ENCODE results near the gene GSTA1. TPM values are rescaled to one million over a fixed set of nuclear protein-coding genes. Genes with fewer than 3 reads are reported as not detected.
"Not testable (repeated sequence)": the region's sequence is repeated elsewhere in the genome, so short reads cannot be mapped to it uniquely, and the experiment has no call there.

GSTA1 gene
- 1.1 TPM for polyA plus RNA-seq (2013, experiment 1 of 2)
- polyA plus RNA-seq (2013, experiment 2 of 2), result 2.1 TPM

GRCh38 chr6:52803668-52804255 is at the start of gene GSTA1:
Gene GSTA1, minus strand, starts transcription at chr6:52803816. Its CDS starts 4,549 bp downstream, at chr6:52799267.
- H3K27ac ChIP-seq (ENCODE audit: low read depth, low read length, severe bottlenecking); H3K9me3 ChIP-seq (ENCODE audit: control insufficient read depth, low read length); H3K4me3 ChIP-seq (ENCODE audit: extremely low read depth, insufficient read depth, low read length, poor library complexity, severe bottlenecking); H3K4me1 ChIP-seq (ENCODE audit: control insufficient read depth, insufficient read depth, low read length, poor library complexity, severe bottlenecking); H3K36me3 ChIP-seq (ENCODE audit: control insufficient read depth, insufficient read depth, low read length): not testable (repeated sequence)
- 50% methylated on average over 2 of the region's 5 CpGs; no CpG with 5 or more reads in 1 of the 2 experiments for WGBS, 2 experiments (ENCODE audit: insufficient coverage in 2 of 2)

GRCh38 chr6:52849137-52849536 is 45.5 kb upstream of the GSTA1 start:
- Histone ChIP-seq H3K27ac (ENCODE audit: low read depth, low read length, severe bottlenecking) (no peak overlapping the region), H3K4me3 (ENCODE audit: extremely low read depth, insufficient read depth, low read length, poor library complexity, severe bottlenecking) (no peak overlapping the region), H3K36me3 (ENCODE audit: control insufficient read depth, insufficient read depth, low read length) (no peaks in the 10 kb centered on the region), H3K4me1 (ENCODE audit: control insufficient read depth, insufficient read depth, low read length, poor library complexity, severe bottlenecking) (no peaks in the 10 kb centered on the region), H3K9me3 (ENCODE audit: control insufficient read depth, low read length) (peaks cover 4% of the 10 kb centered on the region)
- 90 to 91% methylated on average over 4 of the region's 4 CpGs for WGBS, 2 experiments (ENCODE audit: insufficient coverage in 2 of 2)

DNA sequence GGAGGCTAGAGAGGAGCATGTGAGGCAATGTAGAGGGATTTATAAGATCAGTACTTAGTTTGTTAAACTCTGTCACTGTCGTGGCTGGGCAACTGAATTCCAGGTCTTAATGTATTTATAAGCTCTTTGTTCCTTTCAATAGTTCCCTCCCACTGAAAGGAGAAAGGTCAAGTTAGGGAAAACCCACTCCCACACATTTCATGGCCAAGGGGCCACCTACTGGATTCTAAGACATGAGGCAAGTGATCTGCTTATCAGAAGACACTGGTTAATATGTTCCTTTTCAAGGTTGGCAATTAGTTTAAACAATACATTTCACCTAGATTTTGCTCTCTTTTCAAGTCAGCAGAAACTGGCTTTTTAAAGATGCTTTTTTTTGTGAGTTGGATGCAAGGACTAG is 42.4 kb upstream of the GSTA1 start:
- no CpG with 5 or more reads among the region's 1 CpG for WGBS, 2 experiments (ENCODE audit: insufficient coverage in 2 of 2)
- no peak overlapping the region for H3K27ac ChIP-seq (ENCODE audit: low read depth, low read length, severe bottlenecking)
- H3K4me3 ChIP-seq (ENCODE audit: extremely low read depth, insufficient read depth, low read length, poor library complexity, severe bottlenecking), result no peak overlapping the region
- H3K36me3 ChIP-seq (ENCODE audit: control insufficient read depth, insufficient read depth, low read length), result no peaks in the 10 kb centered on the region
- no peaks in the 10 kb centered on the region for H3K4me1 ChIP-seq (ENCODE audit: control insufficient read depth, insufficient read depth, low read length, poor library complexity, severe bottlenecking)
- peaks cover 4% of the 10 kb centered on the region for H3K9me3 ChIP-seq (ENCODE audit: control insufficient read depth, low read length)

DNA sequence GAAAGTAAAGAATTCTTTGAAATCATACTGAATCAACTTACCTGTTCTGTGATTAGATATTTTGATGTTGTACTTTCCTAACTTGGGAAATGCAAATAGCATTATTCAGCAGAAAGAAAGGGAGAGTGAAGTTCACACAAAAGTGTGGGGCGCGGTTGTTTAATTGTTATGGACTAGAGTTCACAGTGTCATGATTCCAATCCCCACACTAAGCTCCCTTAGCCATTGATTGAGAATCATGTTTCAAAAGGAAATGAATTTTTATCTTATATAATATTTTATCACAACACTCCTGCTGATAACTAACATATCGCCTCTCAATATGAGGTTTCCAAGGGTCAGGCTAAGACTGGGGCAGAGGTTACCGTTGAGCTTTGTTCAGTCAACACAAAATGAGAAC is 40.0 kb upstream of the GSTA1 start:
- Histone ChIP-seq H3K4me1 (ENCODE audit: control insufficient read depth, insufficient read depth, low read length, poor library complexity, severe bottlenecking) (no peaks in the 10 kb centered on the region), H3K36me3 (ENCODE audit: control insufficient read depth, insufficient read depth, low read length) (no peaks in the 10 kb centered on the region), H3K27ac (ENCODE audit: low read depth, low read length, severe bottlenecking) (no peak overlapping the region), H3K9me3 (ENCODE audit: control insufficient read depth, low read length) (peaks cover 7% of the 10 kb centered on the region), H3K4me3 (ENCODE audit: extremely low read depth, insufficient read depth, low read length, poor library complexity, severe bottlenecking) (no peak overlapping the region)
- 100% methylated on average over 2 of the region's 4 CpGs; no CpG with 5 or more reads in 1 of the 2 experiments for WGBS, 2 experiments (ENCODE audit: insufficient coverage in 2 of 2)

- no peaks in the 10 kb centered on the region for H3K36me3 ChIP-seq (ENCODE audit: control insufficient read depth, insufficient read depth, low read length)
- H3K4me3 ChIP-seq (ENCODE audit: extremely low read depth, insufficient read depth, low read length, poor library complexity, severe bottlenecking), result no peak within 1 kb of the TSS
- no peak within 1 kb of the TSS for H3K27ac ChIP-seq (ENCODE audit: low read depth, low read length, severe bottlenecking)
- peaks cover 3% of the 10 kb centered on the region for H3K9me3 ChIP-seq (ENCODE audit: control insufficient read depth, low read length)
- WGBS, 2 experiments (ENCODE audit: insufficient coverage in 2 of 2), result 85 to 86% methylated on average over 4 of the region's 5 CpGs
- no peaks in the 10 kb centered on the region for H3K4me1 ChIP-seq (ENCODE audit: control insufficient read depth, insufficient read depth, low read length, poor library complexity, severe bottlenecking)
Measured at GRCh38 chr6:52840763-52841585, 37.4 kb upstream of the GSTA1 start, which contains the start of gene GSTA5. Gene GSTA5, minus strand, starts transcription at chr6:52840813.

DNA sequence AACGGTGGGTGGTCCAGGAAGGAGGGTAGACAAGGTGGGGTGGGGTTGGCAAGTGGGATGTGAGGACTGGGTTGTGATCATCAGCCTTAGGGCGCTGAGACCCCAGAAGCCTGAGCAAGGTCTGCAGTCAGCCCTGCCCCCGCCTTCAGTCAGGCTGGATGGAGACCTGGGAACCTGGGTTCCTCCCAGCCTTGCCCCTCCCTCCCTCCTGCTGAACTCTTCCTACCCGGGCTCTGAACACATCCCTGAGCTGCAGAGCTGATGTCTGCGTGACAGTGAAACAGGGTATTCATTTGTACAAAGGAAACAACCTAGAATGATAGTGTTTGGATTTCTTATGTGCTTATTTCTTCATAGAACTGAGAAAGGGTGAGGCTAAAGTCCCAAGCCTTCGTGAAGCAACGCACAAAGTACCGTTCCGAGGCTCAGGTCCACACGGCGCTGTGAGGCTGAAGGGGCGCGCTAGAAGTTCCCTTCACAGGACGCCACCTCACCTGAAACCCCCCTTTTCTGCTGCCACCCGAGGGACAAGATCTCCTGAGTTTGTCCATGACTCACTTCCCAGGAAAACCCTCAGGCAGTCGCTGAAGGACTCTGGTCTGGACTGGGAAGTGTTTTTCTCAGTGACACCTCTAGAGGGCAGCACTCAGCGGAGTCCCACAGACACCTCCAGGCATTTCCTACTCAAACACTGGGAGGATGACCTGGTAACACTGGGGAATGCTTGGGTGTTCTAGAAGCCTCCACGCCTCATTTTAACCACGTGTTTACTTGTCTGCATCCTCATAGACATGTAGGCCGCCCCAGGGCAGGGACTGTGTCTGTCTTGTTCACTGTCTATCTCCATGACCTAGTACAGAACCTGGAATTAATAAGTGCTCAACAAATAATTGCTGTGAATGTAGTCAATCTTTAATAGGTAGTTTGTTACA is 35.8 kb upstream of the GSTA1 start:
- 76 to 80% methylated on average over 14 of the region's 20 CpGs for WGBS, 2 experiments (ENCODE audit: insufficient coverage in 2 of 2)
- no peaks in the 10 kb centered on the region for H3K36me3 ChIP-seq (ENCODE audit: control insufficient read depth, insufficient read depth, low read length)
- no peaks in the 10 kb centered on the region for H3K4me1 ChIP-seq (ENCODE audit: control insufficient read depth, insufficient read depth, low read length, poor library complexity, severe bottlenecking)
- H3K9me3 ChIP-seq (ENCODE audit: control insufficient read depth, low read length), result peaks cover 3% of the 10 kb centered on the region
- H3K4me3 ChIP-seq (ENCODE audit: extremely low read depth, insufficient read depth, low read length, poor library complexity, severe bottlenecking), result no peak overlapping the region
- no peak overlapping the region for H3K27ac ChIP-seq (ENCODE audit: low read depth, low read length, severe bottlenecking)

GRCh38 chr6:52834481-52834880 is 30.9 kb upstream of the GSTA1 start:
- no peak overlapping the region for H3K27ac ChIP-seq (ENCODE audit: low read depth, low read length, severe bottlenecking)
- H3K9me3 ChIP-seq (ENCODE audit: control insufficient read depth, low read length), result no peaks in the 10 kb centered on the region
- H3K36me3 ChIP-seq (ENCODE audit: control insufficient read depth, insufficient read depth, low read length), result no peaks in the 10 kb centered on the region
- H3K4me1 ChIP-seq (ENCODE audit: control insufficient read depth, insufficient read depth, low read length, poor library complexity, severe bottlenecking), result no peaks in the 10 kb centered on the region
- WGBS, 2 experiments (ENCODE audit: insufficient coverage in 2 of 2), result 100% methylated on average over 1 of the region's 1 CpG; no CpG with 5 or more reads in 1 of the 2 experiments
- no peak overlapping the region for H3K4me3 ChIP-seq (ENCODE audit: extremely low read depth, insufficient read depth, low read length, poor library complexity, severe bottlenecking)

- H3K36me3 ChIP-seq (ENCODE audit: control insufficient read depth, insufficient read depth, low read length); H3K4me1 ChIP-seq (ENCODE audit: control insufficient read depth, insufficient read depth, low read length, poor library complexity, severe bottlenecking); H3K4me3 ChIP-seq (ENCODE audit: extremely low read depth, insufficient read depth, low read length, poor library complexity, severe bottlenecking); H3K9me3 ChIP-seq (ENCODE audit: control insufficient read depth, low read length); H3K27ac ChIP-seq (ENCODE audit: low read depth, low read length, severe bottlenecking): not testable (repeated sequence)
- no CpG with 5 or more reads among the region's 4 CpGs for WGBS, 2 experiments (ENCODE audit: insufficient coverage in 2 of 2)
Measured at GRCh38 chr6:52830869-52831268, 27.3 kb upstream of the GSTA1 start.

DNA sequence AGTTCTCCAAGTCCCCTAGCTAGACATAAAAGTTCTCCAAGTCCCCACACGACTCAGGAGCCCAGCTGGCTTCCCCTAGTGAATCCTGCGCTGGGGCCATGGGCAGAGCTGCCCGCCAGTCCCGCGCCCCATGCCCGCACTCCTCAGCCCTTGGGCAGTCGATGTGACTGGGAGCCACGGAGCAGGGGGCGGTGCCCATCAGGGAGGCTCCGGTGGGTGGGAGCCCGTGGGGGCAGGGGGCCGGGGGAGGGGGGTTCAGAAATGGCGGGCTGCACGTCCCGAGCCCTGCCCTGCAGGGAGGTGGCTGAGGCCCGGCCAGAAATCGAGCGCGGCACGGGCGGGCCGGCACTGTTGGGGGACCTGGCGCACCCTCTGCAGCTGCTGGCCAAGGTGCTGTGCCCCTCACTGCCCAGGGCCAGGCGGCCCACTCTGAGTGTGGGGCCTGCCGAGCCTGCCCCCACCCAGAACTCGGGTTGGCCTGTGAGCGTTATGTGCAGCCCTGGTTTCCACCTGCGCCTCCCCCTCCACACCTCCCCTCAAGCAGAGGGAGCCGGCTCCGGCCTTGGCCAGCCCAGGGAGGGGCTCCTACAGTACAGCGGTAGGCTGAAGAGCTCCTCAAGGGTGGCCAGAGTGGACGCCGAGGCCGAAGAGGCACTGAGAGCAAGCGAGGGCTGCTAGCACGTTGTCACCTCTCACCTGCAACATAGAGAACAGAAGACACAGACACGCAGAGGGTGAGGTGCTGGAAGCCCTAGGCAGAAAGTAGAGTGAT is 25.6 kb upstream of the GSTA1 start:
- WGBS, 2 experiments (ENCODE audit: insufficient coverage in 2 of 2), result 86 to 91% methylated on average over 19 to 30 of the region's 37 CpGs
- Histone ChIP-seq H3K4me1 (ENCODE audit: control insufficient read depth, insufficient read depth, low read length, poor library complexity, severe bottlenecking) (no peaks in the 10 kb centered on the region), H3K4me3 (ENCODE audit: extremely low read depth, insufficient read depth, low read length, poor library complexity, severe bottlenecking) (no peak overlapping the region), H3K36me3 (ENCODE audit: control insufficient read depth, insufficient read depth, low read length) (no peaks in the 10 kb centered on the region), H3K27ac (ENCODE audit: low read depth, low read length, severe bottlenecking) (no peak overlapping the region), H3K9me3 (ENCODE audit: control insufficient read depth, low read length) (no peaks in the 10 kb centered on the region)

DNA sequence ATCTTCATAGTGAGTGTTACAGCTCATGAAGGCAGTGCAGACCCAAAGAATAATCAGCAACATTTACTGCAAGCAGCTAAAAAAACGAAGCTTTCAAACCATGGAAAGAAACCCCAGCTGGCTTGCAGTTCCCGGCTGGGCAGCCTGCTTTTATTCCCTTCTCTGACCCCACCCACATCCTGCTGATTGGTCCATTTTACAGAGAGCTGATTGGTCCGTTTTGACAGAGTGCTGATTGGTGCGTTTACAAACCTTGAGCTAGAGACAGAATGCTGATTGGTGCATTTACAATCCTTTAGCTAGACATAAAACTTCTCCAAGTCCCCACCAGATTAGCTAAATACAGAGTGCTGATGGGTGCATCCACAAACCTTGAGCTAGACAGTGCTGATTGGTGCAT is 25.0 kb upstream of the GSTA1 start:
- not testable (repeated sequence) for H3K9me3 ChIP-seq (ENCODE audit: control insufficient read depth, low read length); H3K27ac ChIP-seq (ENCODE audit: low read depth, low read length, severe bottlenecking)
- 68 to 83% methylated on average over 2 to 3 of the region's 4 CpGs for WGBS, 2 experiments (ENCODE audit: insufficient coverage in 2 of 2)

More for the DNA sequence above, 25.0 kb upstream of the GSTA1 start:
- not testable (repeated sequence) for H3K4me1 ChIP-seq (ENCODE audit: control insufficient read depth, insufficient read depth, low read length, poor library complexity, severe bottlenecking); H3K4me3 ChIP-seq (ENCODE audit: extremely low read depth, insufficient read depth, low read length, poor library complexity, severe bottlenecking); H3K36me3 ChIP-seq (ENCODE audit: control insufficient read depth, insufficient read depth, low read length)
